Panc1 (cell line): ENCODE measurements around the gene PRPSAP2. TPM values are rescaled to one million over a fixed set of nuclear protein-coding genes. Genes with fewer than 3 reads are reported as not detected.

Experiments
- ATAC-seq: fragments of 200-7000 bp; cut with Tn5 transposase; 2 replicates; pipeline ENCODE4 v1.9.1; 2020; ENCODE audit warnings: mild to moderate bottlenecking, moderate library complexity
- BruUV-seq: library from RNA; stranded (reverse); fragments of 400-500 nt; replicated peaks from 2 replicates; lab custom pipeline; 2021; lab: Mats Ljungman, UMichigan
- CTCF ChIA-PET: fragments of 300-600 bp; sonication (Branson Sonifier 250); formaldehyde crosslinking; loops from one replicate; lab custom pipeline; 2022; ENCODE audit warnings: antibody characterized with exemption; lab: Charles Lee
- POLR2A ChIA-PET: fragments of 300-600 bp; sonication (Branson Sonifier 250); formaldehyde crosslinking; loops from one replicate; lab custom pipeline; 2022; ENCODE audit warnings: antibody characterized with exemption; lab: Charles Lee
- DNase-seq: peaks from one replicate; pipeline ENCODE4 v3.0.0-alpha.2; 2010; ENCODE audit warnings: low read depth, low spot score
- H3K27ac ChIP-seq: 2 replicates; pipeline ENCODE4 v1.5.1; 2011; ENCODE audit warnings: mild to moderate bottlenecking, low read length, inconsistent platforms
- H3K27me3 ChIP-seq: fragments of 200-500 bp; sonication (Bioruptor generic); 2 replicates; pipeline ENCODE4 v1.6.0; 2014; ENCODE audit warnings: low read length, inconsistent platforms; ENCODE audit not compliant: control insufficient read depth, insufficient read depth
- H3K36me3 ChIP-seq: fragments of 200-500 bp; sonication (Bioruptor generic); 2 replicates; pipeline ENCODE4 v1.5.1; 2014; ENCODE audit warnings: inconsistent platforms, mild to moderate bottlenecking, low read length, moderate library complexity; ENCODE audit not compliant: control insufficient read depth, insufficient read depth
- H3K4me1 ChIP-seq: 2 replicates; pipeline ENCODE4 v1.5.1; 2011; ENCODE audit warnings: inconsistent platforms, mild to moderate bottlenecking, low read length, moderate library complexity; ENCODE audit not compliant: control insufficient read depth, insufficient read depth
- H3K4me3 ChIP-seq, 2 experiments: 2 replicates each; pipeline ENCODE4 v1.5.1; 2011 to 2012; ENCODE audit warnings: low read depth in 2 of 2, low read length in 2 of 2, mild to moderate bottlenecking in 2 of 2, inconsistent platforms in 1 of 2, moderate library complexity in 1 of 2
- H3K9me3 ChIP-seq: fragments of 200-500 bp; sonication (Bioruptor generic); 2 replicates; pipeline ENCODE4 v1.5.1; 2014; ENCODE audit warnings: low read depth, mild to moderate bottlenecking, inconsistent platforms, low read length, moderate library complexity; ENCODE audit not compliant: control insufficient read depth, insufficient read depth
- POLR2AphosphoS5 ChIP-seq: IDR thresholded peaks from 2 replicates; pipeline ENCODE4 v1.6.1; 2012; ENCODE audit warnings: mild to moderate bottlenecking, low read depth, low read length, moderate library complexity
- REST ChIP-seq, 2 experiments: IDR thresholded peaks; 2 replicates each; pipeline ENCODE4 v1.6.1; 2011 to 2012; ENCODE audit warnings: low read depth in 2 of 2, control low read depth in 1 of 2, low read length in 1 of 2, mild to moderate bottlenecking in 1 of 2, moderate library complexity in 1 of 2; ENCODE audit not compliant: insufficient read depth in 1 of 2
- SIN3A ChIP-seq: IDR thresholded peaks from 2 replicates; pipeline ENCODE4 v1.6.1; 2012; ENCODE audit warnings: low read depth, mild to moderate bottlenecking, low read length, moderate library complexity, borderline replicate concordance; ENCODE audit not compliant: insufficient read depth
- TCF7L2 ChIP-seq: IDR thresholded peaks from 2 replicates; pipeline ENCODE4 v1.6.1; 2011; ENCODE audit warnings: mild to moderate bottlenecking, low read depth, low read length, inconsistent platforms
- in situ Hi-C: cut with HindIII; loops from 2 replicates; pipeline ENCODE4 v1.10.0; 2016; ENCODE audit warnings: low sequenced_read_pairs, low pct_unique_long_range_greater_than_20kb
- intact Hi-C: fragments of 100-400 bp; cut with micrococcal nuclease; formaldehyde crosslinking; loops from one replicate; pipeline ENCODE4 v1.10.0; 2022; ENCODE audit not compliant: unreplicated experiment
- total RNA-seq: library from RNA; stranded (reverse); gene quantifications from one replicate; pipeline ENCODE4 v1.2.1, GENCODE V29; 2021; ENCODE audit not compliant: unreplicated experiment
- TF ChIP-seq, protein P1 (sequence below): fragments of 450-650 bp; IDR thresholded peaks from 2 replicates; pipeline ENCODE4 v1.5.1; 2017; ENCODE audit warnings: mild to moderate bottlenecking

The PRPSAP2 gene
- total RNA-seq, 1 experiment from 2014 or later, result 25.3 TPM

DNA sequence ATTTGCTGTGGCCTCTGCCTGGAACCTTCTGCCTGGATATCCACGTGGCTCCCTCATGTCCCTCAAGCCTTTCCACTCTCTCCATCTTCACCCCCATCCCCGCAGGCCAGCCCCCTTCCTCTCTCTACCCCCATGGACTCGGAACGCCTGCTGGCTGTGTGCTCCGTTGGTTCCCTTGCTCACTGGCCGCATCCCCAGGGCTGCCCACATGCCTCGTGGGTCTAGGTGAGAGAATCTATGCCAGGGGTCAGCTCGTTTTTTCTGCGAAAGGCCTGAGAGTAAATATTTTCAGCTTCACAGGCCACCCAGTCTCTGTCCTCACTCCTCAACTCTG, 106.1 kb downstream of the PRPSAP2 start:
- intact Hi-C loops (no loop called here), in situ Hi-C loops (no loop called here)
- no peak for ATAC-seq
- Histone ChIP-seq H3K4me1 (peaks cover 8% of the 10 kb centered on the region; the same call in 1 of the 2 replicates), H3K9me3 (no peaks in the 10 kb centered on the region), H3K36me3 (no peaks in the 10 kb centered on the region), H3K4me3 (no peak overlapping the region), H3K27ac (no peak overlapping the region), H3K27me3 (no peaks in the 10 kb centered on the region)
- no TSS peak for BruUV-seq
- CTCF ChIA-PET, result no interaction called here
- TF ChIP-seq SIN3A, result no peak
- TF ChIP-seq, protein P1, sequence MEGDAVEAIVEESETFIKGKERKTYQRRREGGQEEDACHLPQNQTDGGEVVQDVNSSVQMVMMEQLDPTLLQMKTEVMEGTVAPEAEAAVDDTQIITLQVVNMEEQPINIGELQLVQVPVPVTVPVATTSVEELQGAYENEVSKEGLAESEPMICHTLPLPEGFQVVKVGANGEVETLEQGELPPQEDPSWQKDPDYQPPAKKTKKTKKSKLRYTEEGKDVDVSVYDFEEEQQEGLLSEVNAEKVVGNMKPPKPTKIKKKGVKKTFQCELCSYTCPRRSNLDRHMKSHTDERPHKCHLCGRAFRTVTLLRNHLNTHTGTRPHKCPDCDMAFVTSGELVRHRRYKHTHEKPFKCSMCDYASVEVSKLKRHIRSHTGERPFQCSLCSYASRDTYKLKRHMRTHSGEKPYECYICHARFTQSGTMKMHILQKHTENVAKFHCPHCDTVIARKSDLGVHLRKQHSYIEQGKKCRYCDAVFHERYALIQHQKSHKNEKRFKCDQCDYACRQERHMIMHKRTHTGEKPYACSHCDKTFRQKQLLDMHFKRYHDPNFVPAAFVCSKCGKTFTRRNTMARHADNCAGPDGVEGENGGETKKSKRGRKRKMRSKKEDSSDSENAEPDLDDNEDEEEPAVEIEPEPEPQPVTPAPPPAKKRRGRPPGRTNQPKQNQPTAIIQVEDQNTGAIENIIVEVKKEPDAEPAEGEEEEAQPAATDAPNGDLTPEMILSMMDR, result no peak
- TF ChIP-seq POLR2AphosphoS5, result no peak
- TF ChIP-seq TCF7L2, result no peak
- no peak for TF ChIP-seq REST (IDR thresholded peaks at IDR 0.05; ENCODE audit: insufficient read depth in 1 of 2, low read depth in 2 of 2, low read length in 1 of 2)
- POLR2A ChIA-PET, result no interaction called here
- DNase-seq, result no peak

DNA sequence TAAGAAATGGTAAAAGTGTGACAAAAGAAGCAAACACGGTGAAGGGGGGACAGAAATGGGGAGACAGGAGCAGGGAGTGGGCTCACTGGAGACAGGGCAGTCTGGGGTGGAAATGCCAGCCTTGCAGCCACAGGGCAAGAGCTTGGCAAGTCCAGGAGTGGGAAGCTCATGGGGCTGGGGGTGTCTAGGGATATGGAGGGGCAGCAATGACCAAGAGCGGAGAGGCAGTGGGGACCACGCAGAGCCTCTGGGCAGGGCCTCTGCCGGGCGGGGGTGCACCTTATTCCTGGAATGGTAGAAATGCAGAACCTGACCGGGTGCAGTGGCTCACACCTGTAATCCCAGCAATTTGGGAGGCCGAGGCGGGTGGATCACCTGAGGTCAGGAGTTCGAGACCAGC, 106.6 kb downstream of the PRPSAP2 start:
- ChIA-PET POLR2A (interaction anchor here (0.6 kb wide), 1 partner anchor 331 kb away, joined by 4 read pairs; no protein-coding TSS in a partner anchor), CTCF (no interaction called here)
- Histone ChIP-seq H3K4me1 (peaks cover 8% of the 10 kb centered on the region; the same call in 1 of the 2 replicates), H3K4me3 (no peak overlapping the region), H3K27ac (no peak overlapping the region), H3K36me3 (no peaks in the 10 kb centered on the region), H3K27me3 (no peaks in the 10 kb centered on the region), H3K9me3 (no peaks in the 10 kb centered on the region)
- DNase-seq (no peak), ATAC-seq (no peak)
- TF ChIP-seq SIN3A (no peak), TCF7L2 (no peak), POLR2AphosphoS5 (no peak), REST (IDR thresholded peaks at IDR 0.05; ENCODE audit: insufficient read depth in 1 of 2, low read depth in 2 of 2, low read length in 1 of 2) (no peak)
- TF ChIP-seq, protein P1, result no peak
- in situ Hi-C loops, result no loop called here
- no TSS peak for BruUV-seq
- intact Hi-C loops, result no loop called here
